ENCODE data around the gene SLC6A18.
"Not testable (repeated sequence)": the region's sequence is repeated elsewhere in the genome, so short reads cannot be mapped to it uniquely, and the experiment has no call there.

The SLC6A18 gene

DNA sequence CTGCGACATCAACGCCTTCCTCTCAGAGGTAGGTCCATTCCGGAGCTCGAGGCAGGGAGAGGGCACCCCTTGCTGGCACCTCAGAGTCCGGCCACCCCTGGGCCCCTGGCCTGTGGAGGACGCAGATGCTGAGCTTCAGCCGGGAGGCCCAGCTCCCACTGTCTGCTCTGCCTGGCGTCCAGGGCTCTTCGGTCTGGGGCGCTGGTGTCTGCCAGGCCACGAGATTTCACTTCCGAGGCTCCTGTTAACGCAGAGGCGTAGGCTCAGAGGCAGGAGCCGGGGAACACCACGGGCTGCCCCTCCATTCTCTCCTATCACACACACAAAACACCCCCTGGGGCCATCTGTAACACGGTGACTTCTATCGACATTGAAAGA lies 8.3 kb upstream of the SLC6A18 start:
- DNase-seq: no peak

DNA sequence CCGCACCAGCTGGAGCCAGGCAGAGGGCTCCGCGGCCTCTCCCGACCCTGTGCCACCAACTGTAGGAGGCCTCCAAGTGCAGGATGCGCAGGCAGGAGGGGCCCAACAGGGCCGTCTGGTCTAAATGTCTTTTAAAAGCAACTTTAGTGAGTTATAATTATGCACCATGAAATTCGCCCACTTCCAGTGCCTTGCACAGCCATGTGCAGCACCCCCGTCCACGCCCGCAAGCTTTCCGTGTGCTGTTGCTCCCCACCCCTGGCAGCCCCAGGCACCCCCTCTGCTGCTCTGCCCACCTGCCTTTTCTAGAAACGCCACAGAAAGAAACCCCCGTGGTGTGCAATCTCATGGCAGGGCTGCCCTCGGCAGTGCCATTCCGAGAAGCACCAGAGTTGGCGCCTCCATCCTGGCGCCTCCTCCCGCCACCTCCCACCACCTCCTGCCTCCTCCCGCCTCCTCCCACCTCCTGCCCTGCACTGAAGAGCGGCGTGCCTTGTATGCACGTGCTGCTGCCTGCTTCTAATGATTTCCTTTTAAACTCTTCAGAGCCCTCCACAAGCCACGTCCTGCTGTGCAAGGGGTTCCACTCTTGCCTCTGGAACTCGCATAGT lies 7.5 kb upstream of the SLC6A18 start:
- DNase-seq: peak; percentile 16

DNA sequence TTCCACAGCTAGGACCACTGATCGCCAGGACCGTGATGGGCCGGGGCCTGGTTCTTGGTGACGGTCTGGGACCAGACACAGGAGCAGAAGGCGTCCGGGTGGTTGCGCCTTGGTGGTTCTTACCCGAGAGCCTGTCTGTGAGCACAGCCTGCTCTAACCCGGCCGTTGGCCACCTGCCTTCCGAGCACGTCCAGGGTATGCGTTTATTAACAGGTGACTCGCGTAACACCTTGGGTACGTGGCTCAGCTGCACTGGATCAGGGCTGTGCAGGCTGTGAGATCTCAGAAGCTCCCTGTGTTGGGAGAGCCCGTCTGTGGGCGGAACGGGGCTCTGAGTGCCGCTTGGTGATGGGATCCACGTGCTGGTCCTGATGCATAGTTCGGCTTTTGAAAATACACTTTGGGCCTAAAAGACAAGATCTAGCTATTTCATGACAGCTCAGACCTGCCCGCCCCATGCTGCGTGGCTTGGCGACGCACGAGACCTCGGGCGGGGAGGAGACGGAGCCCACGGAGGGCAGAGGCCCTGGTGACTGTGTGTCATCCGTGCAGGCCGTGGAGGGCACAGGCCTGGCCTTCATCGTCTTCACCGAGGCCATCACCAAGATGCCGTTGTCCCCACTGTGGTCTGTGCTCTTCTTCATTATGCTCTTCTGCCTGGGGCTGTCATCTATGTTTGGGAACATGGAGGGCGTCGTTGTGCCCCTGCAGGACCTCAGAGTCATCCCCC lies 6.7 kb upstream of the SLC6A18 start:
- DNase-seq: peak; percentile 64

DNA sequence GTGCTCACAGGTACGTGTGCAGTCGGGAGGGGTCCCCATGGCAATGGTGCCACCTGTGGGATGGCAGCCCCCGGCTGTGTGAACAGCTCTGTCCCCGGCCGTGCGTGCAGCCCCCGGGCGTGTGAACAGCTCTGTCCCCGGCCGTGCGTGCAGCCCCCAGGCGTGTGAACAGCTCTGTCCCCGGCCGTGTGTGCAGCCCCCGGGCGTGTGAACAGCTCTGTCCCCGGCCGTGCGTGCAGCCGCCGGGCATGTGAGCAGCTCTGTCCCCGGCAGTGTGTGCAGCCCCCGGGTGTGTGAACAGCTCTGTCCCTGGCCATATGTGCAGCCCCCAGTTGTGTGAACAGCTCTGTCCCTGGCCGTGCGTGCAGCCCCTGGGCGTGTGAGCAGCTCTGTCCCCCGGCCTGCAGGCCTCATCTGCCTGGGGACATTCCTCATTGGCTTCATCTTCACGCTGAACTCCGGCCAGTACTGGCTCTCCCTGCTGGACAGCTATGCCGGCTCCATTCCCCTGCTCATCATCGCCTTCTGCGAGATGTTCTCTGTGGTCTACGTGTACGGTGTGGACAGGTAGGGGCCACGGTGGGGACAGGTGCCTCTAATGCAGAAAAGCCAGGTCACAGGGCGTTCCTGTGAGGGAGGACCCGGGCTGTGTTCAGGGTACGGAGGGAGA lies 5.9 kb upstream of the SLC6A18 start:
- DNase-seq: no peak

DNA sequence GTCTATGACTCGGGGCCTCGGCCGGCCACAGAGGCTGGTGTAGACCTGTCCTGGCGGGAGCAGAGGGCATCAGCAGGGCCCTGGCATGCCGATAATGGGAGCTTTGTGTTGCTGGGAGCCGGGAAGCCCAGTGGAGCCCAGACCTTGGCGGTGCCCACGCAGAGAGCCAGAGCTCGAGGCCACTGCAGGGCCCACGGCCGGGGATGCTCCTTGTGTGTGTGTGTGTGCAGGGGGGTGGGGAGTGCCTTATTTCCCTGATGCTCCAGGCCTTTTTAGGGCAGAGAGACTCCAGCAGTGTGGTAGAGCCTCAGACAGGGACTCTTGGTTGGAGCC lies 5.4 kb upstream of the SLC6A18 start:
- DNase-seq: no peak

DNA sequence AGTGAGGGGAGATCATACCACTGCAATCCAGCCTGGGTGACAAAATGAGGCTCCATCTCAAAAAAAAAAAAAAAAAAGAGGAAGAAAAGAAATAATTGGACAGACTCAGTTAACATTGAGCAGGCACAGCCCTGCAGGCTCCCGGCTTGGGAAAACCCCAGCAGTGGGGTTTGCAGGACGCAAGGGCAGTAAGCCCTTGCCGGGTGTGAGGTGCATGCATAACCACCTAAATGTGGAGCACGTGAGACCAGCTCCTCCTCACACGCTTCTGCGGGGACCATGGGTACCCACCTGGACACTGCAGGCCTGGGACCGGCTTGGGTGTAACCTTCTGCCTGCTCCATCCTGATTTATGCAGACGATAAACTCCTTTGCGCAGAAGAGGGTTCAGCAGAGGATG lies 4.8 kb upstream of the SLC6A18 start:
- no peak for DNase-seq

DNA sequence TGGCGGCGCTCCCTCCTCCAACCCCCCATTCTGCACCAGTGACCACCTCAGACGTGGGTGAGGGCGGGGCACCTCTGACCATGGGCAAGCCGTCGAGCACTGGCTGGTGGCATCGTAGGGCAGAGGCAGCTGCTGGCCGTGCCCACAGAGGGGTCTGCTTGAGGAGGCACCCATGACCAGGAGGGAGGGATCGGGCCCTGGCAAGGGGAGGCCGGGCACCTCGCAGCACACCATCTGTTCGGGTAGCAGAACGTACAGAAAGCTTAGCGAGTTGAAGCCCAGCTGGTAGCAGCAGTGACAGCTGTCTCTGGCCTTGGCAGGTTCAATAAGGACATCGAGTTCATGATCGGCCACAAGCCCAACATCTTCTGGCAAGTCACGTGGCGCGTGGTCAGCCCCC lies 4.3 kb upstream of the SLC6A18 start:
- no peak for DNase-seq

DNA sequence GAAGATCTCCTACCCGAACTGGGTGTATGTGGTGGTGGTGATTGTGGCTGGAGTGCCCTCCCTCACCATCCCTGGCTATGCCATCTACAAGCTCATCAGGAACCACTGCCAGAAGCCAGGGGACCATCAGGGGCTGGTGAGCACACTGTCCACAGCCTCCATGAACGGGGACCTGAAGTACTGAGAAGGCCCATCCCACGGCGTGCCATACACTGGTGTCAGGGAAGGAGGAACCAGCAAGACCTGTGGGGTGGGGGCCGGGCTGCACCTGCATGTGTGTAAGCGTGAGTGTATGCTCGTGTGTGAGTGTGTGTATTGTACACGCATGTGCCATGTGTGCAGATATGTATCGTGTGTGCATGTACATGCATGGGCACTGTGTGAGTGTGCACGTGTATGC lies 3.5 kb upstream of the SLC6A18 start:
- no peak for DNase-seq

DNA sequence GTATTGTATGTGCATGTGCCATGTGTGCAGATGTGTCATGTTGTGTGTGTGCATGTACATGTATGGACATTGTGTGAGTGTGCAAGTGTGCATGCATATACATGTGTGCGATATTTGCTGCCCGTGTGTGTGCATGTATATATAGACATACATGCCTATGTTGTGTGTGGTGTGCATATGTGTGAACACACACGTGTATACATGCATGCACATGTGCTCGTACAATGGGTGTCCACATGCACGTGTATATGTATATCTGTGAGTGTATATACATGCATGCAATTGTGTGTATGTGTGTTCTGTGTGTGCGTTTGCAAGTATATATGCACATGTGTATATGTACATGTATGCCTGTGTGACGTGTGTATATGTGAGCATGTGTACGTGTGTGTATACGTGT lies 3.0 kb upstream of the SLC6A18 start:
- DNase-seq: no peak

DNA sequence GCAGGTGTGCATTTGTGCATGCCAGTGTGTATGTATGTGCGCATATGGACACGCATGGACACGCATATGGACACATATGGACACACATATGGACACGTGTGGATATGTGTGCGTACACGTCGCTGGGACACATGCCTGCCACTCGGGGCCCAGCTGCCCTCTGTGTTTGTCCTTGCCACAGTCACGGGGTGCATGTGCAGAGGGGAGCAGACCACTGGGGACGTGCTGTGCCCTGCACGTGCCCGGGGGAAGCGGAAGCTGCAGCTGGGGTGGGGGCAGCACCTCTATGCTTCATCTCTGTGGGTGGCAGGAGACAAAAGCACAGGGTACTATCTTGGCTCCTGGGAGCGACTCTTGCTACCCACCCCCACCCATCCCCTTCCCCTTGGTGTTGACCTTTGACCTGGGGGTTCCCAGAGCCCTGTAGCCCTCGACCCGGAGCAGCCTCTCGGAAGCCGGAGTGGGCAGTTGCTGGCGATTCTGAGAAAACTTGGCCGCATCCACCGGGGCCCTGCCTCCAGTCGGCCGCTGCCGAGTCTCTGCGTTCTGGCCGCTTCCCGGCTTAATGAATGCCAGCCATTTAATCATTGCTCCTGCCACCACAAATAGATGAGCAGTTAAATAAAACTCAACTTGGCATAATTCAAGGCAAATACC lies 2.4 kb upstream of the SLC6A18 start:
- no peak for DNase-seq

DNA sequence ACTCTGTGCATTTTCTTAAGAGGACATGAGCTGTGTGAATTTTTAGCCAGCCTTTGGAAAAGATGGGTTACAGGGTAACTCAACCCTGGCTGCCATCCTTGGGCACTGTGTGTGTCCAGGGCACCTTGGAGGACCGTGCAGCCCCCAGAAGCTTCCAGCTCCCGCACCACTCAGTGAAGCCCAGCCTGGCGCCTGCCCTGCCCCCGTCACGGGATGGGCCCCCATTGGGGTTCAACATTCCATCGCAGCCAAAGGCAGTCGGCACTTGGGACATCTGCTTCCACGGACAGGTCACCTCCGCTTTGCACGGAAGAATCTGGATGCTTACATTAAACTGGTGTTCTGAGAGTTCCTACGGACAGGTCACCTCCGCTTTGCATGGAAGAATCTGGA lies 1.9 kb upstream of the SLC6A18 start:
- no peak for DNase-seq

DNA sequence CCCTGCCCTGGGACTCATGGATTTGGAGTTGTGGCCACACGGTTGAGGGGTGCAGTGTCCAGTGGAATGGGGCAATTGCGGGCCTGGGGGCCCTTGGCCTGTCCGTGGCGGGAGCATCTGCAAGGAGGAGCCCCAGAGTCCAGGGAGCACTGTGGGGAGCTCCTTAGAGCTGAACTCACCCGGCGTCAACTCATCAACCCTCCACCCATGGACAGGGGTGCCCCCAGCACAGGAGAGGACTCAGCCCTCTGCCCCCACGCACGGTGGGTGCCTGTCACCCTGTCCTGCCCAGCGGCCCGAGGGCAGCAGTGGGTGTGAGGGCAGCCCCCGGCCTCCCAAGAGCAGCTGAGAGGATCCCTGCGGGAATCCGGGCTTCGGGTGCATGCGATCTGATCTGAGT lies 550 bp upstream of the SLC6A18 start:
- DNase-seq: no peak

DNA sequence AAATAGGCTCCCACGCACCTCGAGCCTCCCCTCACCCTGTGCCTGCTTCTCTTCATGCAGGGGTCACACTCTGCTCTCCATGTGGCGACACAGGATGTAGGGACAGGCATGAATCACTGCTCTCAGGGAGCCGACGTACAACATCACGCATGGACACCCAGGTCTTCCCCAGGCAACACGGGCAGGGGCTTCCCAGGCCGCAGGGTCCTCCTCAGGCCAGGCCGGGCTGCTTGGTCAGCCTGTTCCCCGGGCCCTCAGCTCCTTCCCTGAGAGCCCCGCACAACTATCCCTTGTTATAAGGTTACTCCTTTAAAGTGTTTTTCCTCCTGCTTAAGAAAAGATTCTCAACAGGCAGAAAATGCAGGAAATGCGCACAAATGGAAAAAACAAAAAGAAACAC lies 1.1 kb downstream of the SLC6A18 start:
- no peak for DNase-seq

DNA sequence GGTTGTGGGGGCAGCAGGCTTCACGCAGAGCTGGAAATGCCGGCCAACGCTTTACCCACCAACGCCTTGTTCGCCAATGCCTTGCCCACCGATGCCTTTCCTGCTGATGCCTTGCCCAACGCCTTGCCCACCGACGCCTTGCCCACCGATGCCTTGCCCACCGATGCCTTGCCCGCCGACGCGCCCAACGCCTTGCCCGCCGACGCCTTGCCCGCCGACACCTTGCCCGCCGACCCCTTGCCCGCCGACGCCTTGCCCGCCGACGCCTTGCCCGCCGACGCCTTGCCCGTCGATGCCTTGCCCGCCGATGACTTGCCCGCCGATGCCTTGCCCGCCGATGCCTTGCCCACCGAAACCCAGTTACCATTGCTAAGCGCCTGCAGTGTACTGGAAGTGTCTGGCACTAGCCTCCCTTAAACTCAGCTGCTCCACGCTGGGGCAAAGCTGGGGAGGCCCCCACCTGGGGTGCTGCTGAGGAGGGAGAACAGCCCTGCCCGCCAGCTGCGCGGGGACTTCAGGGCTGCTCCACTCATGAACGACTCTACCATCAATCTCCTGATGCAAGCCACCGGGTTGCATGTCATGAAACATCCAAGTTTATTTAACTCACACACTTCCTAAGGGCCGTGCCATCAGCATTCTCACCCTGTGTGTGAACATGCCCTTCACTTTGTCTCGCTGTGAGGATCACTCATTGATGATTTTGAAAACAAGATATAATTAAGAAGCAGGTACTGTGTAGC lies 1.8 kb downstream of the SLC6A18 start:
- DNase-seq: no peak

DNA sequence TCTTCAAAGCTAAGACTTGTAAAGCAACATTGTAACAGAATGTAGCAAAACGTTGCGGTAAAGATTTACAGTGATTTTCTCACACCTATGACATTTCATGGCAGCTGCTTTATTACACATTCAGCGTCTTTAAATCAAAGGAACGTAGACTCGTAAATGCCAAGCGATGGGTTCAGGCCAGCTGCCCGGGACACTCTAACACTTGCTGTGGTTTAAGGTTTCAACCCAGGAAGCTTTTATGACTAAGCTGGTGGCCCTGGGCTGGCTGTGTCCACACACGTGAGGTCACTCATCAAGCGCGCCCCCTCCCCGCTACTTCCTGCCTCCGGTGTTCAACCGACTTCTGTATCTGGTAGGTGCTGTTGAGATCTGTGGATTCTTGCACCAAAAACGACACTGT lies 2.5 kb downstream of the SLC6A18 start:
- peak; percentile 70 for DNase-seq

DNA sequence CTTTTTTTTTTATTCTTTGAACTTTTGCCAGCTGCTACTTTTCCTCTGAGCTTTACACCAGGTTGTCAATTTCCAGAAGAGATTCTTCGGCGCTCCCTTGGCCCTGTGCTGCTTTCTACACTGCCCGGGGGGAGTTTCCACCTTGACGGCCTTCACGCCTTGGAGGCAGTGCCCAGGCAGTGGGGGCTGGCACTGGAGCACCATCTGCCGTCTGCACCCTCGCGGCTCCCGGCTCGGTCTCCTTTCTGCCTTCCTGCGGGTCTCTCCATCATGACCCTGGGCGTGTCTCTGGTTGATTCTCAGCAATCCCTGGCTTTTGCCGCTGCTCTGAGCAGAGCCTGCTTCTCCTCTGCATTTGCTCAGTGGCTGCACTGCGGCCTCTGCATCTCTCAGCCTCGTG lies 2.9 kb downstream of the SLC6A18 start:
- no peak for DNase-seq

DNA sequence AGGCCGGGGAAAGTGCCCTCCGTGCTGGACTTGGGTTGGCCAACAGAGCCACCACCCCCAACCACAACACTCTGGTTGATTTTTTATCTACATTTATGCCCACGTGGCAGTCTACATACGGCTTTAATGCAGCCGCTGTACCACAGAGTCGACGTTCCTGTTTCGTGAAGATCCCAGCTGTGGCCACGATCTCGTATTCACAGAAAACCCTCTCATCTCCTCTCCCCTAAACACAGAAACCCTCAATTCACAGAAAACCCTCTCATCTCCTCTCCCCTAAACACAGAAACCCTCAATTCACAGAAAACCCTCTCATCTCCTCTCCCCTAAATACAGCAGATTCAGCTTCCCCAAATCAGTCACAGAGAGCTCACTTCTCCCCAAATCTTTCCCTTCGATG lies 3.8 kb downstream of the SLC6A18 start:
- not testable (repeated sequence) for DNase-seq

DNA sequence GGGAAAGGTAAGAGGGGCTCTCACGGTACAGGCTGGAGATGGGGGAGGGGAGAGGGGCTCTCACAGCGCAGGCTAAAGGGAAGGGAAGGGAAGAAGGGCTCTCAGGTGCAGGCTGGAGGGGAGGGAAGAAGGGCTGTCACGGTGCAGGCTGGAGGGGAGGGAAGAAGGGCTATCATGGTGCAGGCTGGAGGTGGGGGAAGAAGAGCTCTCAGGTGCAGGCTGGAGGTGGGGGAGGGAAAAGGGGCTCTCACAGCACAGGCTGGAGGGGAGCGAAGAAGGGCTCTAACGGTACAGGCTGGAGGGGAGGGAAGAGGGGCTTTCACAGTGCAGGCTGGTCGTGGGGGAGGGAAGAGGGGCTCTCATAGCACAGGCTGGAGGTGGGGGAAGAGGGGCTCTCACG lies 4.6 kb downstream of the SLC6A18 start:
- DNase-seq: no peak

DNA sequence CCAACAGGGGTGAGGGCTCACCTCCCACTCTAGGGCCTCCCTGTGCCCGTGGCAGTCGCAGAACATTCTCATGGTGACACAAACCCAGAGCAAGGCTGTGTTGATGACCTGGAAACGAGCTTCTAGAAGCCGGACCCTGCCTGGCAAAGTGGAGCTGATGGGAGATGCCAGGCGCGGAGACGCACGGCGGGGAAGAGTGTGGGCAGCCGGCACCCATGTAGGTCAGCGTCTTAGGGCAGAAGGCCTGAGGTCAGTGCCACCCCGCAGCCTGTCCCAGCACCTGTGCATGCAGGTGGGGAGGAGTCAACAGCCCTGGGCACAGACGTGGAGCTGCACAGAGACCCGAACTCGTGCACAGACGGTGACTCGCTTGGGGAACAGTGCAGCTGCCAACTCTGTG lies 5.4 kb downstream of the SLC6A18 start:
- no peak for DNase-seq

DNA sequence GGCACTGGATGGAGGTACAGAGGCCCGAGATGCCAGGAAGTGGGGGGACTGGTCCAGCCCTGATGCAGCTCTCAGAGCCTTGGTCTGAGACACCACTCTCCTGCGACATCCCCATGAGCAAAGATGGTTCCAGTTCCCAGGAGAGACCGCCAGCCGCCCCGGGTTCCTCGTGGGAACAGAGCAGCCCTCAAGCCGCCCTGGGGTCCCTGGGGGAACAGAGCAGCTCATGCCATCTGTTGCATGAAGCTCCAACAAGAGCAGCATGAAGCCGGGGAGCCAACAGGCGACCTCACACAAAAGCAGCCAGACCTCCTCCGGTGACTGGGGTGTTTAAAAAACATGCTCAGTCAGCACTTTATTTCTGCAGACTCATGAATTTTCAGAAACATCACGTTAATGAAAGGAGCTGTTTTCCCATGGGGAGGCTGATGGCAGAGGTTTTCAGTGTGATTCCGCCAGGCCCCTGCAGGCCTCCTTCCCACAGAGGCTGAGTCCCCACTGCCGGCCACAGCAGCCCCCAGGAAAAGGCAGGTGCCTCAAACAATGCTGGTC lies 6.2 kb downstream of the SLC6A18 start:
- no peak for DNase-seq

DNA sequence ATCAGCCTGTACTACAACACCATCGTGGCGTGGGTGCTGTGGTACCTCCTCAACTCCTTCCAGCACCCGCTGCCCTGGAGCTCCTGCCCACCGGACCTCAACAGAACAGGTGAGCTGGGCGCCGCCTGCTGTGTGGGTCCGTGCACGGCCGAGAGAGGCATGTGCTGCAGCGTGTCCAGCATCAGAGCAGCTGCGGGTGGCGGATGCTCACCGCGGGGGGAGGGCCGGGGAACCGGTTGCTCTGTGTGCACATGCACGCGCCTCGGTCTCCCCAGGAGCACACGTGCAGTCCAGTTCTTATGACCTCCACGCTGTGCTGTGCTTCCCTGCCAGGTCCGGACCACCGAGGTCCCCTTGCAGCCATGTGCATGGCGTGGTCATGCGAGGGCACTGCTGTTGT lies 7.6 kb downstream of the SLC6A18 start:
- no peak for DNase-seq

DNA sequence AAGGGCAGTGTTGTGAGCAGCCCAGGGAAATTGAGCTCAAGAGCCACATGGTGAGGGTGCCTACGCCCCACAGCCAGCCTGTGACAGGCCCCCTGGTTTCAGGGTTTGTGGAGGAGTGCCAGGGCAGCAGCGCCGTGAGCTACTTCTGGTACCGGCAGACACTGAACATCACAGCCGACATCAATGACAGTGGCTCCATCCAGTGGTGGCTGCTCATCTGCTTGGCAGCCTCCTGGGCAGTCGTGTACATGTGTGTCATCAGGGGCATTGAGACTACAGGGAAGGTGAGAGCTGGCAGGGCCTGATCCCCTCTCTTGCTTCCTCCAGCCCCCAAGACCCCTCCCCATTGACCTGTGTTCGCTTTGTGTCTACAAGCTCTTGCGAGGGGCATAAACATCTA lies 10.2 kb downstream of the SLC6A18 start:
- DNase-seq: no peak

DNA sequence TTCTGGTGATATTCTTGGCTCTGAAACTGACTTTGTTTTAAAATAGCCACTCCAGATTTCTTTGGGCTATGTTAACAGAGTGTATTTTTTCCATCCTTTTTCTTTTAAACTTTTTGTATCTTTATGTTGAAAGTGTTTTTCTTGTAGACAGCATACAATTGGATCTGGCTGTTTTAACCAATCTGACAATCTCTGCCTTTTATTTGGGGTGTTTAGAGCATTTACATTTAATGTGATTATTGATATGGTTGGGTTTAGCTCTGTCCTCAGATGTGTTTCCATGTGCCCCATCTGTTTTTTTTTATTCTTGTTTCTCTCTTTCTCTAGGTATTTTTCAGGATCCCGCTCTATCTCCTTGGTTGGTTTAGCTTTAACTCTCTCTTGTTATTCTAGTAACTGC lies 10.7 kb downstream of the SLC6A18 start:
- DNase-seq: no peak
